ENCODE data around the gene CLP1. TPM values are rescaled to one million over a fixed set of nuclear protein-coding genes. Genes with fewer than 3 reads are reported as not detected.
A peak's percentile ranks its signal among the peaks of the same experiment; 100 is the strongest.

The CLP1 gene
- total RNA-seq, 1 experiment from 2014 or later = 16.9 TPM

DNA sequence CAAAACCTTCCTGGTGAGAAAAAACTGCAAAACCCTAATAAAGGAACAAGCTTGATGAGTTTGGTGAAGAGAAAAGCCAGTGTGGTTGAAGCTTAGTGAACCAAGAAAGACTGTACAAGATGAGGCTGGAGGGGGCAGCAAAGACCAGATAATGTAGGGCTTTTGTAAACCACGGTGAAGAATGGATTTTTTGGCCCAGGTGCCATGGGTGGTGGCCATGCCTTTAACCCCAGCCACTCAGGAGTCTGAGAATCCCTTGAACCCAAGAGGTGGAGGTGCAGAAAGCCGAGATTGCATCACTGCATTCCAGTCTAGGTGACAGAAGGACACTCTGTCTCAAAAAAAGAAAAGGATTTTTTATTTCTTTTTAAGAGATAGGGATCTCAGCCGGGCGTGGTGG, 5.3 kb downstream of the CLP1 start:
- Histone ChIP-seq H3K79me2 (ENCODE audit: low read length) (peaks cover 37% of the 10 kb centered on the region), H3K27me3 (ENCODE audit: low read length) (no peaks in the 10 kb centered on the region), H3K27ac (ENCODE audit: low read length) (no peak overlapping the region), H3K4me1 (ENCODE audit: low read length) (peaks cover 16% of the 10 kb centered on the region), H3K36me3 (ENCODE audit: insufficient read depth, low read length) (peaks cover 16% of the 10 kb centered on the region; the same call in 1 of the 2 replicates), H3K9me2 (replicated peaks; ENCODE audit: insufficient read depth, low read length) (no peaks in the 10 kb centered on the region), H4K20me1 (ENCODE audit: insufficient read depth, low read depth, low read length) (0 out of 2 replicates have a peak, but pooled peaks cover 4% of the 10 kb centered on the region), H3K9ac (ENCODE audit: low read length) (no peak overlapping the region), H3K4me2 (ENCODE audit: low read depth, low read length, poor library complexity, severe bottlenecking) (no peak overlapping the region), H3K9me3 (ENCODE audit: low read length) (no peaks in the 10 kb centered on the region), H2AFZ (ENCODE audit: low read length) (no peak overlapping the region), H3K4me3 (ENCODE audit: low read length) (no peak overlapping the region)
- DNase-seq = peak; percentile 73

DNA sequence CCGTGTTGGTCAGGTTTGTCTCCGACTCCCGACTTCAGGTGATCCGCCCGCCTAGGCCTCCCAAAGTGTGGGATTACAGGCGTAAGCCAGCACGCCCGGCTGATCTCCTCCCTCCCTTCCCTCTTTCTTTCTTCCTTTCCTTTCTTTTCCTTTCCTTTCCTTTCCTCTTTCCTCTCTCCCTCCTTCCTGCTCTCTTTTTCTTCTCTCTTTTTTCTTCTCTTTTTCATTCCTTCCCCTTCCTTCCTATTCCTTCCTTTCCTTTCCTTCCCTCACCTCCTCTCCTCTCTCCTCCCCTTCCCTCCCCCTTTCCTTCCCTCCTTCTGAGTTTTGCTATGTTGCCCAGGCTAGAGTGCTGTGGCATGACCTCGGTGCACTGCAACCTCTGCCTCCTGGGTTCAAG, 6.4 kb downstream of the CLP1 start:
- Histone ChIP-seq H3K27ac (ENCODE audit: low read length) (no peak overlapping the region), H3K4me2 (ENCODE audit: low read depth, low read length, poor library complexity, severe bottlenecking) (no peak overlapping the region), H3K4me1 (ENCODE audit: low read length) (peaks cover 9% of the 10 kb centered on the region), H3K4me3 (ENCODE audit: low read length) (no peak overlapping the region), H3K27me3 (ENCODE audit: low read length) (no peaks in the 10 kb centered on the region), H3K79me2 (ENCODE audit: low read length) (peaks cover 36% of the 10 kb centered on the region), H3K9ac (ENCODE audit: low read length) (no peak overlapping the region), H3K9me3 (ENCODE audit: low read length) (no peaks in the 10 kb centered on the region), H3K9me2 (replicated peaks; ENCODE audit: insufficient read depth, low read length) (no peaks in the 10 kb centered on the region), H2AFZ (ENCODE audit: low read length) (no peak overlapping the region), H4K20me1 (ENCODE audit: insufficient read depth, low read depth, low read length) (peaks cover 1% of the 10 kb centered on the region), H3K36me3 (ENCODE audit: insufficient read depth, low read length) (peaks cover 16% of the 10 kb centered on the region; the same call in 1 of the 2 replicates)
- DNase-seq = no peak

DNA sequence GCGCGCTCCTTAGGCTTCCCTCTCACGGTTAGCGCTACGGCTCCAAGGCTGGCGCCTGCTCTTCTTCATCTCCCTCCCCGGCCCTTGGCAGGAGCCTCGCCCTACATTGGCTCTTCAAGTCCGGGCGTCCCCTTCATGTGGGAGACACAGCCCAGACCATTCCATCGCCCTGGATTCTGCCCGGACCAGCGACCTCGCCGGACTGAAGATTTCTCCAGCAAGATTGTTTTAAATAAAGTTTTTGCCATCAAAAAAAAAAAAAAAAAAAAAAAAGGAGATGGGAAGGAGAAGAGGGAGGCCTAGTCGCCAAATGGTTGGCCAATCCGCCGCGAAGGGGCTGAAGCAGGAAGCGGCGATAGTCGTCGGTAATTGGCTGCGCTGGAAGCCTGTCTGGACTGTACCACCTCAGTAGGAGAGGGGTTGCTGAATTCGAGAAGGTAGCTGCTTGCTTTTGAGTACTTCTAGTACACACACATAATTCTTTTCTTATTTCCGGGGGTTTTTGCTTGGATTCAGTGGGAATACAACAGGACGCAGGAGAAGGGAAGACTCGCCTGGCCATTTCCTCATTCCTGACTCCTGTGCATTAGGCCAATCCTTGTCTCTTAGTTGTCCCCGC, 9.7 kb downstream of the CLP1 start:
- Histone ChIP-seq H3K27ac (ENCODE audit: low read length) (peak overlapping the region; percentile 82), H3K4me2 (ENCODE audit: low read depth, low read length, poor library complexity, severe bottlenecking) (peak overlapping the region; percentile 99), H3K79me2 (ENCODE audit: low read length) (peaks cover 42% of the 10 kb centered on the region), H4K20me1 (ENCODE audit: insufficient read depth, low read depth, low read length) (peaks cover 16% of the 10 kb centered on the region), H3K36me3 (ENCODE audit: insufficient read depth, low read length) (peaks cover 17% of the 10 kb centered on the region; the same call in 1 of the 2 replicates), H3K4me1 (ENCODE audit: low read length) (peaks cover 20% of the 10 kb centered on the region), H3K4me3 (ENCODE audit: low read length) (peak overlapping the region; percentile 97), H3K9me3 (ENCODE audit: low read length) (no peaks in the 10 kb centered on the region), H3K27me3 (ENCODE audit: low read length) (no peaks in the 10 kb centered on the region), H2AFZ (ENCODE audit: low read length) (peak overlapping the region; percentile 96), H3K9me2 (replicated peaks; ENCODE audit: insufficient read depth, low read length) (no peaks in the 10 kb centered on the region), H3K9ac (ENCODE audit: low read length) (peak overlapping the region; percentile 84)
- peak; percentile 99 for DNase-seq

DNA sequence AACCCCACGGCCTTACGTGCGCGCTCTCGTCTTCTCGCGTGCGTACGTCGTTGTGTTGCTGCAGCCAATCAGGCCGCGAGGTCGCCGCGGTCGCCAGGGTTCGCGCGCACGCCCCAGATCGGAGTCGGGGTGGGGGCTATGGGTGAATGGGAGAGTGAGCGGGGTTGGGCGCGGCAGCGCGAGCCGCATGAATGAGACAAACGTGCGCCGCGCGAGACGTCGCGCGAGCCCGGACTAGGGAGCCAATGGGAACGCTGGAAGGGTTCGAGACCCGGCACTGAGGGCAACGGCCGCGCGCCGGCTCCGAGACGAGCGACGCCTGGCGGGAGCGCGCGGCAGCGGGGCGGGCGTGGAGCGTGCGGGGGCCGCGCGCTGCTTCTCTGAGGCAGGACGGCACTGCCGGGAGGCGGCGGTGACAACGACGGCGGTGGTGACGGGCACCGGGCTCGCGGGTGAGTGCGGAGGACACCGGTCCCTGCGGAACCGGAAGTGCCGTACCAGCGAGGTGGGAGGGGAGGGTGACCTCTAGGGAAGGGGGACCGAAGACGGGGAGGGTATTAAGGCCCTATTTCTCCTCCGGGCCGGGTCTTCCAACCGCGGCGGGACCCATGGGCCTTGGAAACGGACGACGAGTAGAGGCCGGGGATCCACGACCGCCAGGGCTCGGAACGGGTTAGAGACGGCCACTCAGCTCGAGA, 10.3 kb downstream of the CLP1 start, which contains the start of gene ZDHHC5:
TSS of gene ZDHHC5 (plus strand) at position 379 of the 698 bp plus-strand sequence. CDS start 4,977 bp downstream, outside the sequence.
- H3K9me3 ChIP-seq (ENCODE audit: low read length) = no peaks in the 10 kb centered on the region
- H4K20me1 ChIP-seq (ENCODE audit: insufficient read depth, low read depth, low read length) = peaks cover 23% of the 10 kb centered on the region
- peaks cover 49% of the 10 kb centered on the region for H3K79me2 ChIP-seq (ENCODE audit: low read length)
- DNase-seq = peak; percentile 99
- H3K27me3 ChIP-seq (ENCODE audit: low read length) = no peaks in the 10 kb centered on the region
- H3K27ac ChIP-seq (ENCODE audit: low read length) = peak within 1 kb of the TSS; percentile 89
- H3K9ac ChIP-seq (ENCODE audit: low read length) = peak within 1 kb of the TSS; percentile 98
- H3K36me3 ChIP-seq (ENCODE audit: insufficient read depth, low read length) = peaks cover 23% of the 10 kb centered on the region; the same call in 1 of the 2 replicates
- peak within 1 kb of the TSS; percentile 96 for H2AFZ ChIP-seq (ENCODE audit: low read length)
- H3K4me1 ChIP-seq (ENCODE audit: low read length) = peaks cover 20% of the 10 kb centered on the region
- H3K4me3 ChIP-seq (ENCODE audit: low read length) = peak within 1 kb of the TSS; percentile 97
- no peaks in the 10 kb centered on the region for H3K9me2 ChIP-seq (replicated peaks; ENCODE audit: insufficient read depth, low read length)
- peak within 1 kb of the TSS; percentile 99 for H3K4me2 ChIP-seq (ENCODE audit: low read depth, low read length, poor library complexity, severe bottlenecking)

DNA sequence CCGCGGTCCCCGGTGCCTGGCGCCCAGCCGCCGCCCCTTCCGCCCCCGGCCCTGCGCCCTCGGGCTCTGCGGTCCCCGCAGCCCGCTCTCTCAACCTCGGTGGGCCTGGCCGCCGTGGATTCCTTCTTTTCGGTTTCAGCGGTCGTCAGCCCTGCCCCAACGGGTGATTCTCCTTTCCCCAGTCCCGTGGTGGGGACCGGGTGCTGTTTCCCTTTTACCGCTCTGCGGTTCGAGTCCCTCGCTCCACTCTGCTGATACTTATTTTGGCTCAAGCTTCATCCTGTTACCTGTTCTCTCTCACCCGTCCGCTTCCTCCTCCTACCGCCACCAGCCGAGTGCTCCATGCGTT, 10.8 kb downstream of the CLP1 start:
- Histone ChIP-seq H3K36me3 (ENCODE audit: insufficient read depth, low read length) (peaks cover 28% of the 10 kb centered on the region; the same call in 1 of the 2 replicates), H3K9me3 (ENCODE audit: low read length) (no peaks in the 10 kb centered on the region), H2AFZ (ENCODE audit: low read length) (peak overlapping the region; percentile 54; the same call in 1 of the 2 replicates), H3K27ac (ENCODE audit: low read length) (peak overlapping the region; percentile 89), H3K9me2 (replicated peaks; ENCODE audit: insufficient read depth, low read length) (no peaks in the 10 kb centered on the region), H3K27me3 (ENCODE audit: low read length) (no peaks in the 10 kb centered on the region), H3K4me3 (ENCODE audit: low read length) (peak overlapping the region; percentile 97), H3K79me2 (ENCODE audit: low read length) (peaks cover 54% of the 10 kb centered on the region), H3K4me2 (ENCODE audit: low read depth, low read length, poor library complexity, severe bottlenecking) (peak overlapping the region; percentile 99), H4K20me1 (ENCODE audit: insufficient read depth, low read depth, low read length) (peaks cover 28% of the 10 kb centered on the region), H3K9ac (ENCODE audit: low read length) (peak overlapping the region; percentile 98), H3K4me1 (ENCODE audit: low read length) (peaks cover 20% of the 10 kb centered on the region)
- DNase-seq = peak; percentile 73

DNA sequence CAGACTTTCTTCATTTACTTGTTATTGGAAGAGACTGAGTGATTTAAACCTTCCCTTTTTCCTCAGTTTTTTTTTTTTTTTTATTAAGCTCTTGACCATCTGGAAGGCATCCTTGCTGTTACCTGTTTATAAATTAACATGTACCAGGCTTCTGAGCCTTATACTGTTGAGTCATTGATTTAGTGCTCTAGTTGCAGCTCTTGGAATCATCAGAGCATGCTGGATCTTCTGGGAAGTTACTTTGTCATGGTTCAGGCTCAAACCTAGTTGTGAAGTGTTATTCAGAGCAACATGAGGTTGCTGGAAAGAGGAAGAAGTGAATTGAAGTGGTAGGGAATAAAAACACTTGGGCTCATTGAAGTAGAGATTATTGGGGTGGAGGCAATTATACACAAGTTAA, 16.7 kb downstream of the CLP1 start:
- Histone ChIP-seq H3K4me3 (ENCODE audit: low read length) (no peak overlapping the region), H2AFZ (ENCODE audit: low read length) (no peak overlapping the region), H4K20me1 (ENCODE audit: insufficient read depth, low read depth, low read length) (peaks cover 36% of the 10 kb centered on the region), H3K27ac (ENCODE audit: low read length) (no peak overlapping the region), H3K9me2 (replicated peaks; ENCODE audit: insufficient read depth, low read length) (no peaks in the 10 kb centered on the region), H3K9ac (ENCODE audit: low read length) (no peak overlapping the region), H3K9me3 (ENCODE audit: low read length) (no peaks in the 10 kb centered on the region), H3K4me1 (ENCODE audit: low read length) (peaks cover 8% of the 10 kb centered on the region), H3K4me2 (ENCODE audit: low read depth, low read length, poor library complexity, severe bottlenecking) (no peak overlapping the region), H3K36me3 (ENCODE audit: insufficient read depth, low read length) (peaks cover 66% of the 10 kb centered on the region), H3K79me2 (ENCODE audit: low read length) (peaks cover 93% of the 10 kb centered on the region), H3K27me3 (ENCODE audit: low read length) (no peaks in the 10 kb centered on the region)
- no peak for DNase-seq

DNA sequence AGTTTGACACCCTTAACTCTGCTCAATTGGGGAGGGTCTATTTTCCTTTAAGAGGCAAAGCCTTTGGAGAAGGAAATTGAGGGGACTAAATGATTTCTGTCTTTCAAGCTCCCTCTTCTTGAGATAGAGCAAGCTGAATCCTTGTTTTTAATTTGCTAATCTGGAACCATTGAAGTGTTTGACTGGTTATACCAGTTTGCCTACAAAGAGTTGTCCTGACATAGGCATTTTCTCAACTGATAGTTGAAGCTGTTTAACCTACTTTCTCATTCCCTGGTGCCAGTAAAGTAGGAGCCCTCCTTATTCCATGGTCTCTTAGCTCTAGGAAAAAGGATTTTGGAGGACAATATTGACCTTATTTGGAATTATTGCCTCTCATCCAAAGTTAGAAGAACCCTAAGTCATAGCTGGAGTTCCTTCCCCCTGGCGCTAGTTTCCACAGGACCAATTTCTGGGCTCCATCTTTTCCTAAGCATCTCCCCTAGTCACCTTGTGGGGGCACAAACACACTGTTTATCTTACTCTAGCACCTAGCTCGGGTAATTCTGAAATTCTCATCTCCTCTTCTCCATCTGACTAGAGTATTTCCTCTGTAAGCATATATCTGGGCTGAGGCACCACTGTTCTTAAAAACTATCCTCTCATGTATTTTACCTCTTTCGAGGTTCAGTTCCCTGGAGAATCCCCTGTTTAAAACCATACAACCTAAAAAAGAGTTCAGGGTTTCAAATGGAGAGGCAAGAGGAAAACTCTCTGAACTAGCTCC, 17.8 kb downstream of the CLP1 start:
- Histone ChIP-seq H4K20me1 (ENCODE audit: insufficient read depth, low read depth, low read length) (peaks cover 33% of the 10 kb centered on the region), H3K9ac (ENCODE audit: low read length) (no peak overlapping the region), H3K27me3 (ENCODE audit: low read length) (no peaks in the 10 kb centered on the region), H3K4me1 (ENCODE audit: low read length) (no peaks in the 10 kb centered on the region), H3K4me2 (ENCODE audit: low read depth, low read length, poor library complexity, severe bottlenecking) (no peak overlapping the region), H3K4me3 (ENCODE audit: low read length) (no peak overlapping the region), H3K9me3 (ENCODE audit: low read length) (no peaks in the 10 kb centered on the region), H3K9me2 (replicated peaks; ENCODE audit: insufficient read depth, low read length) (no peaks in the 10 kb centered on the region), H3K36me3 (ENCODE audit: insufficient read depth, low read length) (peaks cover 66% of the 10 kb centered on the region), H3K27ac (ENCODE audit: low read length) (no peak overlapping the region), H2AFZ (ENCODE audit: low read length) (no peak overlapping the region), H3K79me2 (ENCODE audit: low read length) (peaks cover 93% of the 10 kb centered on the region)
- no peak for DNase-seq

DNA sequence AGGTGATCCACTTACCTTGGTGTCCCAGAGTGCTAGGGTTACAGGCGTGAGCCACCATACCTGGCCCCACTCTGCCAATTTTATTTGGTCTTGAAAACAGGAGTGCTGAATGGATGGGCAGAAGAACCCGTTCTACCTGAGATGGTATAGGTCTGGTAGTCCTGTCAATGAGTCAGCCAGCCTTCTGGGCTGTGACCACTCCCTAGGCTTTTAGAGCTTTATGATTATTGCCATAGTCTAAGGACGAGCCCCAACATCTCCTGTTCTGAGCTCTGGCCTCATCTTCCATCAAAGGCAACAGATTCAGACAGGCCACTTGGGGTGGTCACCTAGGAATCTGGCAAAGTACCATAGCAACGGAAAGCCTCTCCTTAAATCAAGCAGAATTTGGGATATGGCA, 21.8 kb downstream of the CLP1 start:
- Histone ChIP-seq H3K79me2 (ENCODE audit: low read length) (peaks cover 88% of the 10 kb centered on the region), H3K27me3 (ENCODE audit: low read length) (no peaks in the 10 kb centered on the region), H3K36me3 (ENCODE audit: insufficient read depth, low read length) (peaks cover 67% of the 10 kb centered on the region), H3K9ac (ENCODE audit: low read length) (no peak overlapping the region), H3K9me2 (replicated peaks; ENCODE audit: insufficient read depth, low read length) (no peaks in the 10 kb centered on the region), H3K27ac (ENCODE audit: low read length) (no peak overlapping the region), H3K9me3 (ENCODE audit: low read length) (no peaks in the 10 kb centered on the region), H3K4me3 (ENCODE audit: low read length) (no peak overlapping the region), H3K4me1 (ENCODE audit: low read length) (no peaks in the 10 kb centered on the region), H2AFZ (ENCODE audit: low read length) (no peak overlapping the region), H3K4me2 (ENCODE audit: low read depth, low read length, poor library complexity, severe bottlenecking) (no peak overlapping the region), H4K20me1 (ENCODE audit: insufficient read depth, low read depth, low read length) (peaks cover 37% of the 10 kb centered on the region)
- DNase-seq = no peak

Measured in Karpas-422 (cell line).